Osteoblast (primary cell): ENCODE measurements around the gene COA3. TPM values are rescaled to one million over a fixed set of nuclear protein-coding genes. Genes with fewer than 3 reads are reported as not detected.

Experiments
- DNase-seq: peaks from one replicate; pipeline ENCODE4 v3.0.0; 2011; ENCODE audit warnings: low spot score, mixed read lengths; ENCODE audit not compliant: insufficient read length; ENCODE audit errors: missing footprints
- H2AFZ ChIP-seq: 2 replicates; pipeline ENCODE4 v1.6.0; 2011; ENCODE audit warnings: mild to moderate bottlenecking, low read length
- H3K27ac ChIP-seq: 2 replicates; pipeline ENCODE4 v1.5.1; 2011; ENCODE audit warnings: mild to moderate bottlenecking, low read depth, low read length, moderate library complexity
- H3K27me3 ChIP-seq: 2 replicates; pipeline ENCODE4 v1.6.0; 2012; ENCODE audit warnings: mild to moderate bottlenecking, control low read depth, inconsistent platforms, low read length, moderate library complexity; ENCODE audit not compliant: insufficient read depth
- H3K36me3 ChIP-seq: 2 replicates; pipeline ENCODE4 v1.5.1; 2011; ENCODE audit warnings: mild to moderate bottlenecking, low read length, control low read depth, moderate library complexity; ENCODE audit not compliant: insufficient read depth
- H3K4me1 ChIP-seq: 2 replicates; pipeline ENCODE4 v1.5.1; 2011; ENCODE audit warnings: mild to moderate bottlenecking, low read length, control low read depth, moderate library complexity; ENCODE audit not compliant: insufficient read depth
- H3K4me2 ChIP-seq: 2 replicates; pipeline ENCODE4 v1.6.0; 2011; ENCODE audit warnings: mild to moderate bottlenecking, low read length; ENCODE audit not compliant: insufficient read depth
- H3K4me3 ChIP-seq: fragments of 200-600 bp; sonication (generic); 3 replicates; pipeline ENCODE4 v1.5.1; 2012; ENCODE audit warnings: mild to moderate bottlenecking, low read length, inconsistent platforms; ENCODE audit not compliant: insufficient read depth
- H3K79me2 ChIP-seq: 2 replicates; pipeline ENCODE4 v1.6.0; 2012; ENCODE audit warnings: mild to moderate bottlenecking, low read length, control low read depth, inconsistent platforms; ENCODE audit not compliant: insufficient read depth
- H3K9me3 ChIP-seq: 2 replicates; pipeline ENCODE4 v1.5.1; 2011; ENCODE audit warnings: low read depth, low read length, control low read depth
- H4K20me1 ChIP-seq: 2 replicates; pipeline ENCODE4 v1.6.0; 2012; ENCODE audit warnings: mild to moderate bottlenecking, low read length, control low read depth; ENCODE audit not compliant: insufficient read depth
- CTCF ChIP-seq: IDR thresholded peaks from 2 replicates; pipeline ENCODE4 v1.5.1; 2011; ENCODE audit warnings: mild to moderate bottlenecking, low read depth, low read length, moderate library complexity; ENCODE audit errors: extremely low read depth
- total RNA-seq: library from RNA; depleted of rRNA; stranded (reverse); fragments of >200 nt; gene quantifications from 2 replicates; pipeline ENCODE4 v1.2.3, GENCODE V29; 2012

The COA3 gene
- total RNA-seq, 1 donor, result 44.2 TPM

- H3K4me1 ChIP-seq, result peaks cover 2% of the 10 kb centered on the region
- no peak for TF ChIP-seq CTCF
- no peak for DNase-seq
- no peak overlapping the region for H3K4me3 ChIP-seq
- H3K27ac ChIP-seq, result no peak overlapping the region
- H3K4me2 ChIP-seq, result no peak overlapping the region
- H2AFZ ChIP-seq, result no peak overlapping the region
- H3K9me3 ChIP-seq, result no peaks in the 10 kb centered on the region
- no peaks in the 10 kb centered on the region for H3K27me3 ChIP-seq
- no peaks in the 10 kb centered on the region for H4K20me1 ChIP-seq
- H3K79me2 ChIP-seq, result peaks cover 5% of the 10 kb centered on the region
- peaks cover 20% of the 10 kb centered on the region for H3K36me3 ChIP-seq
Measured at GRCh38 chr17:42791948-42792347, 6.6 kb downstream of the COA3 start.

- no peak overlapping the region for H3K4me2 ChIP-seq
- no peak overlapping the region for H3K27ac ChIP-seq
- peaks cover 22% of the 10 kb centered on the region for H3K36me3 ChIP-seq
- peaks cover 4% of the 10 kb centered on the region for H3K79me2 ChIP-seq
- no peaks in the 10 kb centered on the region for H3K27me3 ChIP-seq
- no peaks in the 10 kb centered on the region for H3K9me3 ChIP-seq
- DNase-seq, result peak; percentile 71
- no peak overlapping the region for H2AFZ ChIP-seq
- H3K4me3 ChIP-seq, result no peak overlapping the region
- H3K4me1 ChIP-seq, result peaks cover 13% of the 10 kb centered on the region
- no peaks in the 10 kb centered on the region for H4K20me1 ChIP-seq
- no peak for TF ChIP-seq CTCF
Measured at GRCh38 chr17:42787266-42787665, 11.2 kb downstream of the COA3 start.

GRCh38 chr17:42784811-42785592 is 13.5 kb downstream of the COA3 start:
- H3K4me2 ChIP-seq, result no peak overlapping the region
- no peak overlapping the region for H3K4me3 ChIP-seq
- H3K4me1 ChIP-seq, result peaks cover 20% of the 10 kb centered on the region
- no peak overlapping the region for H2AFZ ChIP-seq
- no peaks in the 10 kb centered on the region for H3K27me3 ChIP-seq
- H3K36me3 ChIP-seq, result peaks cover 22% of the 10 kb centered on the region
- no peak overlapping the region for H3K27ac ChIP-seq
- TF ChIP-seq CTCF, result no peak
- peak; percentile 68 for DNase-seq
- H4K20me1 ChIP-seq, result no peaks in the 10 kb centered on the region
- peaks cover 15% of the 10 kb centered on the region for H3K79me2 ChIP-seq
- H3K9me3 ChIP-seq, result no peaks in the 10 kb centered on the region

- TF ChIP-seq CTCF, result no peak
- H2AFZ ChIP-seq, result no peak overlapping the region
Measured at GRCh38 chr17:42784409-42784808, 14.1 kb downstream of the COA3 start.

More at GRCh38 chr17:42784409-42784808, 14.1 kb downstream of the COA3 start:
- Histone ChIP-seq H3K79me2 (peaks cover 15% of the 10 kb centered on the region), H3K9me3 (no peaks in the 10 kb centered on the region), H3K4me2 (no peak overlapping the region), H3K27ac (no peak overlapping the region), H4K20me1 (peaks cover 3% of the 10 kb centered on the region), H3K4me3 (no peak overlapping the region), H3K4me1 (peaks cover 25% of the 10 kb centered on the region), H3K36me3 (peaks cover 22% of the 10 kb centered on the region), H3K27me3 (no peaks in the 10 kb centered on the region)
- no peak for DNase-seq
